ENCODE data around the gene ANKRD10. TPM values are rescaled to one million over a fixed set of nuclear protein-coding genes. Genes with fewer than 3 reads are reported as not detected.
"Not testable (repeated sequence)": the region's sequence is repeated elsewhere in the genome, so short reads cannot be mapped to it uniquely, and the experiment has no call there.

The ANKRD10 gene
- total RNA-seq, 1 donor: 128 TPM

GRCh38 chr13:110960204-110960603, 45.3 kb upstream of the ANKRD10 start:
- Histone ChIP-seq H3K79me2 (ENCODE audit: insufficient read depth, low read length) (no peaks in the 10 kb centered on the region), H3K27ac (ENCODE audit: low read depth, low read length) (no peak overlapping the region), H2AFZ (ENCODE audit: low read length) (no peak overlapping the region), H3K4me3 (ENCODE audit: insufficient read depth, low read length) (no peak overlapping the region), H4K20me1 (ENCODE audit: insufficient read depth, low read length) (no peaks in the 10 kb centered on the region), H3K36me3 (ENCODE audit: insufficient read depth, low read length) (no peaks in the 10 kb centered on the region), H3K27me3 (ENCODE audit: insufficient read depth, low read length) (no peaks in the 10 kb centered on the region), H3K4me2 (ENCODE audit: insufficient read depth, low read length) (no peak overlapping the region), H3K4me1 (ENCODE audit: insufficient read depth, low read length) (no peaks in the 10 kb centered on the region), H3K9me3 (ENCODE audit: low read depth, low read length) (peaks cover 6% of the 10 kb centered on the region)
- no peak for DNase-seq (ENCODE audit: insufficient read length, low spot score, missing footprints)
- TF ChIP-seq CTCF (IDR thresholded peaks at IDR 0.05; ENCODE audit: extremely low read depth, low read depth, low read length): no peak

GRCh38 chr13:110957931-110958330, 43.1 kb upstream of the ANKRD10 start:
- no peak for TF ChIP-seq CTCF (IDR thresholded peaks at IDR 0.05; ENCODE audit: extremely low read depth, low read depth, low read length)
- no peaks in the 10 kb centered on the region for H3K36me3 ChIP-seq (ENCODE audit: insufficient read depth, low read length)
- no peaks in the 10 kb centered on the region for H3K79me2 ChIP-seq (ENCODE audit: insufficient read depth, low read length)
- H3K4me3 ChIP-seq (ENCODE audit: insufficient read depth, low read length): no peak overlapping the region
- no peak overlapping the region for H3K4me2 ChIP-seq (ENCODE audit: insufficient read depth, low read length)
- H3K9me3 ChIP-seq (ENCODE audit: low read depth, low read length): peaks cover 3% of the 10 kb centered on the region
- no peak overlapping the region for H2AFZ ChIP-seq (ENCODE audit: low read length)
- H3K27ac ChIP-seq (ENCODE audit: low read depth, low read length): no peak overlapping the region
- no peak for DNase-seq (ENCODE audit: insufficient read length, low spot score, missing footprints)
- H3K27me3 ChIP-seq (ENCODE audit: insufficient read depth, low read length): no peaks in the 10 kb centered on the region
- H4K20me1 ChIP-seq (ENCODE audit: insufficient read depth, low read length): no peaks in the 10 kb centered on the region
- peaks cover 4% of the 10 kb centered on the region for H3K4me1 ChIP-seq (ENCODE audit: insufficient read depth, low read length)

DNA sequence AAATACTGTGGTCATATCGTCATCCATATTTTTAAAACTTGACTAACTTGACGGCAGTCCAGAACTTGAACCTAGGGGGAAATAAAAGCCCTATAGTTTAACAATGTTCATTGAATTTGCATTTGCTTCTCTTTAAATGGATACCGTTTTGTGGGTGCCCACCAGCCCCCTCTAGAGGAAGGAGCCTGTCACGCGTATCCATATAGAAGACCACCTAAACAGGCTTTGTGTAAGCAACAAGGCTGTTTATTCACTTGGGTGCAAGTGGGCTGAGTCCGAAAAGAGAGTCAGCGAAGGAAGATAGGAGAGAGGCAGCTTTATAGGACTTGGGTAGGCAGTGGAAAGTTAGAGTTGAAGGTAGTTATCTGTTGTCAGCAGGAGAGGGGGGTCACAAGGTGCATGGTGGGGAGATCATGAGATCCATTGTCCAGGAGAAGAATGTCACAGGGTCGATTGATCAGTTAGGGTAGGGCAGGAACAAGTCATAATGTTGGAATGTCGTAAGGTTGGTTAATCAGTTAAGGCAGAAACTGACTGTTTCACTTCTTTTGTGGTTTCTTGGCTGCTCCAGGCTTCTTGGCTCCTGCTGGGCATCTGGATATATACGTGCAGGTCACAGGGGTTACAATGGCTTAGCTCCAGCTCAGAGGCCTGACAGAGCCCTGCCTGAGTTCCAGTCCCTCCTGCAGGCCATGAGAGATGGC, 42.5 kb upstream of the ANKRD10 start:
- no peaks in the 10 kb centered on the region for H3K36me3 ChIP-seq (ENCODE audit: insufficient read depth, low read length)
- H3K4me2 ChIP-seq (ENCODE audit: insufficient read depth, low read length): no peak overlapping the region
- no peak for DNase-seq (ENCODE audit: insufficient read length, low spot score, missing footprints)
- TF ChIP-seq CTCF (IDR thresholded peaks at IDR 0.05; ENCODE audit: extremely low read depth, low read depth, low read length): peak; percentile 15
- H3K27me3 ChIP-seq (ENCODE audit: insufficient read depth, low read length): no peaks in the 10 kb centered on the region
- peaks cover 3% of the 10 kb centered on the region for H3K9me3 ChIP-seq (ENCODE audit: low read depth, low read length)
- H3K79me2 ChIP-seq (ENCODE audit: insufficient read depth, low read length): no peaks in the 10 kb centered on the region
- H3K4me1 ChIP-seq (ENCODE audit: insufficient read depth, low read length): peaks cover 4% of the 10 kb centered on the region
- no peak overlapping the region for H2AFZ ChIP-seq (ENCODE audit: low read length)
- no peak overlapping the region for H3K27ac ChIP-seq (ENCODE audit: low read depth, low read length)
- no peak overlapping the region for H3K4me3 ChIP-seq (ENCODE audit: insufficient read depth, low read length)
- no peaks in the 10 kb centered on the region for H4K20me1 ChIP-seq (ENCODE audit: insufficient read depth, low read length)

GRCh38 chr13:110956216-110956615, 41.3 kb upstream of the ANKRD10 start:
- H2AFZ ChIP-seq (ENCODE audit: low read length); H3K9me3 ChIP-seq (ENCODE audit: low read depth, low read length); H3K4me2 ChIP-seq (ENCODE audit: insufficient read depth, low read length); H3K79me2 ChIP-seq (ENCODE audit: insufficient read depth, low read length); DNase-seq (ENCODE audit: insufficient read length, low spot score, missing footprints); H3K4me3 ChIP-seq (ENCODE audit: insufficient read depth, low read length); H3K36me3 ChIP-seq (ENCODE audit: insufficient read depth, low read length); H3K27ac ChIP-seq (ENCODE audit: low read depth, low read length); H4K20me1 ChIP-seq (ENCODE audit: insufficient read depth, low read length); H3K4me1 ChIP-seq (ENCODE audit: insufficient read depth, low read length); H3K27me3 ChIP-seq (ENCODE audit: insufficient read depth, low read length): not testable (repeated sequence)

GRCh38 chr13:110955608-110956007, 40.7 kb upstream of the ANKRD10 start:
- not testable (repeated sequence) for H3K4me1 ChIP-seq (ENCODE audit: insufficient read depth, low read length); H3K4me2 ChIP-seq (ENCODE audit: insufficient read depth, low read length); H3K4me3 ChIP-seq (ENCODE audit: insufficient read depth, low read length); H4K20me1 ChIP-seq (ENCODE audit: insufficient read depth, low read length); H3K36me3 ChIP-seq (ENCODE audit: insufficient read depth, low read length); H3K27me3 ChIP-seq (ENCODE audit: insufficient read depth, low read length); DNase-seq (ENCODE audit: insufficient read length, low spot score, missing footprints); H3K9me3 ChIP-seq (ENCODE audit: low read depth, low read length); H3K79me2 ChIP-seq (ENCODE audit: insufficient read depth, low read length)
- peak overlapping the region; percentile 76 for H3K27ac ChIP-seq (ENCODE audit: low read depth, low read length)
- peak overlapping the region; percentile 56 for H2AFZ ChIP-seq (ENCODE audit: low read length)

- not testable (repeated sequence) for H3K4me3 ChIP-seq (ENCODE audit: insufficient read depth, low read length); H3K9me3 ChIP-seq (ENCODE audit: low read depth, low read length); H3K79me2 ChIP-seq (ENCODE audit: insufficient read depth, low read length); H3K36me3 ChIP-seq (ENCODE audit: insufficient read depth, low read length); H3K27me3 ChIP-seq (ENCODE audit: insufficient read depth, low read length); H4K20me1 ChIP-seq (ENCODE audit: insufficient read depth, low read length); H3K4me1 ChIP-seq (ENCODE audit: insufficient read depth, low read length)
- peak overlapping the region; percentile 39 for H3K4me2 ChIP-seq (ENCODE audit: insufficient read depth, low read length)
- H3K27ac ChIP-seq (ENCODE audit: low read depth, low read length): peak overlapping the region; percentile 76
- H2AFZ ChIP-seq (ENCODE audit: low read length): peak overlapping the region; percentile 78
- peak; percentile 94 for DNase-seq (ENCODE audit: insufficient read length, low spot score, missing footprints)
Measured at GRCh38 chr13:110955072-110955503, 40.2 kb upstream of the ANKRD10 start.

- not testable (repeated sequence) for H3K27me3 ChIP-seq (ENCODE audit: insufficient read depth, low read length); H4K20me1 ChIP-seq (ENCODE audit: insufficient read depth, low read length); H3K4me3 ChIP-seq (ENCODE audit: insufficient read depth, low read length); H3K36me3 ChIP-seq (ENCODE audit: insufficient read depth, low read length); H3K79me2 ChIP-seq (ENCODE audit: insufficient read depth, low read length); H3K4me1 ChIP-seq (ENCODE audit: insufficient read depth, low read length); H3K9me3 ChIP-seq (ENCODE audit: low read depth, low read length); H3K4me2 ChIP-seq (ENCODE audit: insufficient read depth, low read length)
- Histone ChIP-seq H3K27ac (ENCODE audit: low read depth, low read length) (peak overlapping the region; percentile 76), H2AFZ (ENCODE audit: low read length) (peak overlapping the region; percentile 78)
- DNase-seq (ENCODE audit: insufficient read length, low spot score, missing footprints): peak; percentile 37
Measured at GRCh38 chr13:110954533-110954920, 39.7 kb upstream of the ANKRD10 start.
